AG09309 (cell line): Measurements from ENCODE around the gene HSP90B1.

ENCODE experiments used
- DNase-seq: peaks from one replicate; pipeline ENCODE4 v3.0.0-alpha.2; 2010; ENCODE audit warnings: low read depth
- H3K4me3 ChIP-seq: 2 replicates; pipeline ENCODE4 v1.5.1; 2011; ENCODE audit warnings: mild to moderate bottlenecking, low read depth, low read length, moderate library complexity; ENCODE audit not compliant: control insufficient read depth
- TF ChIP-seq, protein P1 (sequence below): IDR thresholded peaks from 2 replicates; pipeline ENCODE4 v1.5.1; 2011; ENCODE audit warnings: mild to moderate bottlenecking, low read depth, low read length, inconsistent platforms; ENCODE audit not compliant: insufficient read depth, control insufficient read depth; ENCODE audit errors: missing control alignments

The HSP90B1 gene

GRCh38 chr12:103887738-103888137, 42.5 kb upstream of the HSP90B1 start:
- TF ChIP-seq, protein P1, sequence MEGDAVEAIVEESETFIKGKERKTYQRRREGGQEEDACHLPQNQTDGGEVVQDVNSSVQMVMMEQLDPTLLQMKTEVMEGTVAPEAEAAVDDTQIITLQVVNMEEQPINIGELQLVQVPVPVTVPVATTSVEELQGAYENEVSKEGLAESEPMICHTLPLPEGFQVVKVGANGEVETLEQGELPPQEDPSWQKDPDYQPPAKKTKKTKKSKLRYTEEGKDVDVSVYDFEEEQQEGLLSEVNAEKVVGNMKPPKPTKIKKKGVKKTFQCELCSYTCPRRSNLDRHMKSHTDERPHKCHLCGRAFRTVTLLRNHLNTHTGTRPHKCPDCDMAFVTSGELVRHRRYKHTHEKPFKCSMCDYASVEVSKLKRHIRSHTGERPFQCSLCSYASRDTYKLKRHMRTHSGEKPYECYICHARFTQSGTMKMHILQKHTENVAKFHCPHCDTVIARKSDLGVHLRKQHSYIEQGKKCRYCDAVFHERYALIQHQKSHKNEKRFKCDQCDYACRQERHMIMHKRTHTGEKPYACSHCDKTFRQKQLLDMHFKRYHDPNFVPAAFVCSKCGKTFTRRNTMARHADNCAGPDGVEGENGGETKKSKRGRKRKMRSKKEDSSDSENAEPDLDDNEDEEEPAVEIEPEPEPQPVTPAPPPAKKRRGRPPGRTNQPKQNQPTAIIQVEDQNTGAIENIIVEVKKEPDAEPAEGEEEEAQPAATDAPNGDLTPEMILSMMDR: no peak
- H3K4me3 ChIP-seq: no peak overlapping the region
- DNase-seq: no peak

- TF ChIP-seq, protein P1: no peak
- H3K4me3 ChIP-seq: no peak overlapping the region
- no peak for DNase-seq
These were observed 32.9 kb upstream of the HSP90B1 start for GRCh38 chr12:103897316-103897715.

- DNase-seq: no peak
These were observed 28.6 kb upstream of the HSP90B1 start for GRCh38 chr12:103901518-103902173.

DNA sequence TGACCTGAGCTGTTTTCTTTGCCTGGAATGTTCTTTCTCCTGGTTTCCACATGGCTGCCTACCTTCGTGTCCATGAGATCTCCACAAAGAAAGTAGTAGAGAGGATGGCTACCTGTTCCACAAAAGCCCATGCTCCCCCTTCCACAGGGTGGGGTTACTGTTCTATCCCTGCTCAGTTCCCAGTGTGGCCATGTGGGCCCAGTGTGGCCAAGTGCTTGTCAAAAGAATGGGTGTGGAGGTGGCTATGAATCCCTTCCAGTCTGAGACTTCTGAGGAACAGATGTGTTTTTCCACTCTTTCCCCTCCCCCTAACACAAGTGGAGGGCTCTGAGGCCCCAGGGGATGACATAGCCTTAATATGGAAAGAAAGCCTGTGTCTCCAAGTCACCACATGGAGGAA, 26.2 kb upstream of the HSP90B1 start:
- H3K4me3 ChIP-seq: no peak overlapping the region
- TF ChIP-seq, protein P1: no peak
- DNase-seq: no peak

More at GRCh38 chr12:103901518-103902173, 28.6 kb upstream of the HSP90B1 start:
- no peak overlapping the region for H3K4me3 ChIP-seq
- TF ChIP-seq, protein P1: no peak

GRCh38 chr12:103905730-103906349, 24.4 kb upstream of the HSP90B1 start:
- H3K4me3 ChIP-seq: no peak overlapping the region
- TF ChIP-seq, protein P1: no peak
- no peak for DNase-seq

- H3K4me3 ChIP-seq: no peak overlapping the region
- TF ChIP-seq, protein P1: no peak
- DNase-seq: no peak
These were observed 22.0 kb upstream of the HSP90B1 start for GRCh38 chr12:103908246-103908541.
